HG02623 (cell line): ENCODE measurements around the gene CRISP2.
"Not testable (repeated sequence)": the region's sequence is repeated elsewhere in the genome, so short reads cannot be mapped to it uniquely, and the experiment has no call there.

ENCODE experiments used
- ATAC-seq: cut with Tn5 transposase; IDR thresholded peaks from one replicate; pipeline ENCODE4 v1.9.1; 2021; ENCODE audit warnings: moderate library complexity; ENCODE audit not compliant: unreplicated experiment

The CRISP2 gene, protein sequence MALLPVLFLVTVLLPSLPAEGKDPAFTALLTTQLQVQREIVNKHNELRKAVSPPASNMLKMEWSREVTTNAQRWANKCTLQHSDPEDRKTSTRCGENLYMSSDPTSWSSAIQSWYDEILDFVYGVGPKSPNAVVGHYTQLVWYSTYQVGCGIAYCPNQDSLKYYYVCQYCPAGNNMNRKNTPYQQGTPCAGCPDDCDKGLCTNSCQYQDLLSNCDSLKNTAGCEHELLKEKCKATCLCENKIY

DNA sequence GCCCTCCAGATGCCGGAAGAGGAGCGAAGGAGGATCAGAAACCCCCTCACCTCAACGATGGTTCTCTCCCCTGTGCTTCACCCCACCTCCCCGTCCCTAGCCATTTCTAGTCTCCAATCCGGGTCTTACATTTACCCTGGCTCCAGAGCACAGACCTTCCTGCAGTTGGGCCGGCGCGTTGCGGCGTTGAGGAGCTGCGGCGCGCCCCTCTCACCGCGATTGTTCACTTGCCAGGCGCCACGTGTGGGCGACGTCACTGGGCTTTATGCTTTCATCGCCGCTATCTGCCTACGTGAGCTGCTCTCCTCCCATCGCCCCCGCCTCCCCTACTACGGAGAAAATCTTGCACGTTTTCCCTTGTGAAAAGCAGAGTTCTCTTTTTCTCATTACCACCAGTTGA lies at the start of gene CRISP2:
CRISP2 (minus strand) TSS at position 198 of the 400 bp plus-strand sequence. CDS start 4,347 bp downstream, outside the sequence.
- no peak for ATAC-seq

DNA sequence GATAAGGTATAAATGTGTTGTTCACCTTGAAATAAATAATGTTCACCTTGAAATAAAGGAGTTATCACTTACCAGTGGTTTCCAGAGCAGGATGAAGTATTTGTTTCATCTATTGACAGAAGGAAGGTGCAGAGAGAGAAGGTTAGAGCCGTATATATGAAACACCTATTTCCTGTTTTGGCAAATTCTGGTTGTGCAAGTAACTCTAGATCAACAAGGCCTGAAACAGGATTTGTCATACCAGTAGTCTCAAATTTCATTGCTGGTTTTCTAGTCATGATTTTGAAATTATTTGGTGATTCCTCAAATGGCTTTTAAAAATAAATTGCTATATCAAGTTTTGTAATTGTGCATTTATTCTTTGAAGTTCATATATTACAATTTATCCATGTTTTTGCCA lies 30.9 kb upstream of the CRISP2 start, which contains the start of gene CRISP3:
CRISP3 (minus strand) TSS at position 130 of the 400 bp plus-strand sequence; CDS start at position 109, 21 bp downstream.
- ATAC-seq = no peak

DNA sequence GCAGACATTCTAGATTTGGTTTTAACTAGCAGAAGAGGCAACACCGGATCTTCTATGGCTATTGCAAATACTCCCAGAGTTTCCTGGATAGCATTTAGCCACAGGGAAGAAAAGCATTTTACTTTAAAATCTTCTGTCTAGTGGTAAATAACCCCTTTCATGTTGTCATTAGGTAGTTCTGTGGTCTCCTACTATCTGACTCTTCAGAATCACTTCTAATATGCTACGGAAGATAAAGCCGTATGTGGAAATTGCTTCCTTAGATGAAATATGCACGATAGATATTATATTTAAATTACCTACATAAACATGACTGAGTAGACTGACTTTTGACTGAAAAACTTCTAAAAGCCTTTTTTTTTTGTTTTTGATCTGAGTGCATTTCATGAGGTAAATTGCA lies 30.1 kb upstream of the CRISP2 start:
- ATAC-seq = no peak

DNA sequence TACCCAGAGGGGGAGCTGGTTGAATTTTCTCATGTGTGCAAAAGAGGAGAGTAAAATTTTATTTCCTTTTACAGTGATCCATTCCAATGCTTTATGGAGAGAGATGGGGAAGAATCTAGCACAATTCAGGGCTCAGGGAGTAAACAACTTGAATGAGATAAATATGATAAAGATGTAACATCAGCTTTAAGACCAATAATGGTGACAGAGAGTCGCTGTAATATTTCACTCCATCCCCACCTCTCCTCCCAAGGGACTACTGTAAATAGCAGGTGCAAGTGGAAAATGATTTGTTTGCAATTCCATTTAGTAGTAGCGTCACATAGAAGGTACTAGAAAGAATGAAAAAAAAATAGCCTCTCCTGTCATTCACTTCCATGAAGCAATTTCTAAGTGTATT lies 26.1 kb upstream of the CRISP2 start:
- ATAC-seq = no peak

DNA sequence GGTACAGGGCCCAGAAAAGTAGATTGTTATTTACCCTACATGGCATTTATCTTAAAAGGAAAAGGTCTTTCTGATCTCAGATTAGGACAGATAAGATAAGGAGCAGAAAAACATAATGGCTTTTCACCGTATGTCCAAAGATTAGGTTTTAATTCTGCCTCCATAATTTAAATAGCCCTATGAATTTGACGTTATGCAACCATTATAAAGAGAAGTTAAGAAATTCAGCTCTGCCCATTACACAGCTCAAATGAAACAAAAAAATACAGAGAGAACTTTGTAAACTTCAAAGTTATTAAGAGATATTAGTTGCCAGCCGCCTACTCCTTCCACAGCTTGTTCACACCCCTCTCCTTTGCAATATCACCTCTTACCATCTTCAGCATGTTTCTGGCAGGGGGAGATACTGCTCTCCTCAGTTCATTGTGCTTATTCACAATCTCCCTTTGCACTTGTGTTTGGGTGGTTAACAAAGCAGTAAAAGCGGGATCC lies 22.7 kb upstream of the CRISP2 start:
- ATAC-seq = no peak

DNA sequence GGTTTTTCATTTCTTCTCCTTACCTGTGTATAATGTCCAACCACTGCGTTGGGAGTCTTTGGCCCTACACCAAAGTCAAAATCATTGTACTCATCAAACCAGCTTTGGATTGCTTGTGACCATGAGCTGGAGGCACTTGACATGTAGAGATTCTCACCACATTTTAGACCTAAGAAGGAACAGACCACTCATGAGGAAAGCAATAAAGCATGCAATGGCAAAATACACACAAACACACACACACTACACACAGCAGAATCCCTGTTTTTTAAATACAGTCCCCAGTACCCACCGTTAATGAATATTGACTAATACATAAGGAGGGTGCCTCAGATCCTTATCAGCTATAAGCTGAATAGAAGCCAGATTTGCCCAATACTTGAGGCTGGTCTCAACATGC lies 20.3 kb upstream of the CRISP2 start:
- no peak for ATAC-seq

DNA sequence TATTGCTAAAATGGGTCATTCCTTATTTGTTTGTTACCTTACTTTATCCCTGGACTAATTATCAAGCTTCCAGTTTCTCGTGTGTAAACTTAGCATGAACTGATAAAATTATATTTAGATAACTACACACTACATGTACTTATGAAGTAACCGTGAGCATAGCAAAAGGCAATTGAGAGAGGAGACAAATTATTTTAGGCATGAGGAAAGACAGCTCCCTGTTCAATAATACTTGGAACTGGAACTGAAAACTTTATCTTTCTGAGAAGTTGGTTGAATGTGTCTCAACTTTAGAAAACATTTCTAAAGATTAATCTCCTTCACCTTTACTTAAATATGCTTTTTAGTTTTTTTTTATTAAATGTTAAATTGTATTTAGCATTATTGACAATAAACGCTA lies 19.4 kb upstream of the CRISP2 start:
- no peak for ATAC-seq

DNA sequence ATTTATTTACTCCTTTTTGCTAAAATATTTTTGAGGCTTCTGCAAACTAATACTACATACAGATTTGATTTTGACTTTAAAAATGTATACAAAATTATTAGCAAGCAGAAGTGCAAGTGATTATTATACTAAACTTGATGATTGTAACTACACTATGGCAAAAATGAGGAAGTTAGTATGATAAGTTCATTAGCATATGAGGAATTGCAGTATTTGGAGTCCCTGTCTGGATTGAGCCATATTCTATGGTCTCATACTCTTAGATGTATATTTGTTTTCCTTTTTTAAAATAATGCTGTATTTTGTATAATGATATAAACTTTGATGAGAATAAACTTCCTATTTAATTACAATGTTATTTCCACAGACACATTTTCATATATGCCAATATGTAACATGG lies 16.9 kb upstream of the CRISP2 start:
- ATAC-seq = no peak

DNA sequence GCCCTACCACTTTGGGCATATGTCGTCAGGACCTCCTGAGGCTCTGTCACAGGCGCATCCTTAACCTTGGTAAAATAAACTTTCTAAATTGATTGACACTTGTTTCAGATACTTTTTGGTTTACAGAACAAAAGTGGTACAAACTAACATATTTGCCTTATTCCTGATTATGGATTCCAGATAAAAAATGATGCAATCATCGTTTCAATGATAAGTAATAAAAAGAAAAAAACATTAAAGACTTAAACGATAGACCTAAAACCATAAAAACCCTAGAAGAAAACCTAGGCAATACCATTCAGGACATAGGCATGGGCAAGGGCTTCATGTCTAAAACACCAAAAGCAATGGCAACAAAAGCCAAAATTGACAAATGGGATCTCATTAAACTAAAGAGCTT lies 10.6 kb upstream of the CRISP2 start:
- ATAC-seq = not testable (repeated sequence)

DNA sequence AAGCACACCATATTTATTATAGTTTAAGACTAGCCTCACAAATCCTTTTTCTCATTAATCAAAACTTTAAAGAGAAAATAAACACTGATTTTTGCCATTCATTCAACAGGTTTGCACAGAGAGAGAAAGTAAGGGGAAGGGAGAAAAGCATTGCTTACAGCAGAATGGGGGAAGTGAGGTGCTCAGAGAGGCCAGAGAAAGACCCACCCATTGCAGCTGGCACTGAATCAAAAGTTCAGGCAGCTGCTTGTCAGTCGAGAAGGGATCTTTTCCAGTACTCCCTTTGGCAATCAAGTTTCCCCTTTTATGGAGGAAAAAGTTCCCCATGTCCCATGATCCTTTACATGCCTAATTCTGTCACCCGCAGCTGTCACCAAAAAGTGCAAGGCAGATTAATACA lies 8.0 kb upstream of the CRISP2 start:
- no peak for ATAC-seq

DNA sequence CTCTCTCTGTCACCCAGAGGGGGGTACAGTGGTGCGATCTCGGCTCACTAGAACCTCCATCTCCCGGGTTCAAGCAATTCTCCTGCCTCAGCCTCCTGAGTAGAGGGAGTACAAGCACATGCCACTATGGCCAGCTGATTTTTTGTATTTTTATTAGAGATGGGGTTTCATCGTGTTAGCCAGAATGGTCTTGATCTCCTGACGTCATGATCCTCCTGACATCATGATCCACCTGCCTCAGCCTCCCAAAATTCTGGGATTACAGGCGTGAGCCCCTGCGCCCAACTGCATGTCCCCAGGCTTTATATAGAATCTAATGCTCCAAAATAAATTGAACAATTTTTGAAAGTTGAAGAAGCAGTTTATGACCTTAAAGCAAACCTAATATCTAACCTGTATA lies 7.0 kb upstream of the CRISP2 start:
- no peak for ATAC-seq

DNA sequence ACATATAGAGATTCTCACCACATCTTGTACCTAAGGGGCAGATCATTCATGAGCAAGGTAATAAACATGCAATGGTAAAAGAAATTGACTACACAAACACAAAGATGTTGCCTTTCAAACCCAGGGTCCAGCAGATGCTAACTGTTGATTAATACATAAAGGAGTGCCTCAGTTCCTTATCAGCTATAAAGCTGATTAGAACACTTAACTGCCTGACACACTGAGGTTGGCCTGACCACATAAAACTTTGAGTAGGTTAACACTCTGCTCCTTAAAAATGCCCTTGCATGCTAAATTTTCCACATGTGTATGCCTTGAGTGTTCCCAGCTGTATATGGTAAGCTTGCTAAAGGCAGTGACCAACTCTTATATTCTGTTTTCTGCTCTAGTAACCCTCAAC lies 14.9 kb downstream of the CRISP2 start:
- ATAC-seq = no peak

DNA sequence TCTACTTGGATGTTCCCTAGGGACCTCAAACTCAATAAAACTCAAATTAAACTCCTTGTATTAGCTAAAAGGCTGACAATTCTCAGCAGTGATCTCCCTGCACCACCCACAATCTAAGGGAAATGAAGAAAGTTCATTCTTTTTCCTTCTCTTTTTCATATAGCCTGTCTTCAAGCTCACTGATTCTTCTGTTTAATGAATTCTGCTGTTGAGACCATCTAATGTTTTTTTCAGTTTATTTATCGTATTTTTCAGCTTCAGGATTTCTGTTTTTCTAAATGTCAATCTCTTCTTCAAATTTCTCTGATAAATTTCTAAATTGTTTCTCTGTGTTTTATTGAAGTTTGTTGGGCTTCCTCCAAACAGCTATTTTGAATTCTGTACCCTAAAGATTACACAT lies 19.8 kb downstream of the CRISP2 start:
- ATAC-seq = no peak

DNA sequence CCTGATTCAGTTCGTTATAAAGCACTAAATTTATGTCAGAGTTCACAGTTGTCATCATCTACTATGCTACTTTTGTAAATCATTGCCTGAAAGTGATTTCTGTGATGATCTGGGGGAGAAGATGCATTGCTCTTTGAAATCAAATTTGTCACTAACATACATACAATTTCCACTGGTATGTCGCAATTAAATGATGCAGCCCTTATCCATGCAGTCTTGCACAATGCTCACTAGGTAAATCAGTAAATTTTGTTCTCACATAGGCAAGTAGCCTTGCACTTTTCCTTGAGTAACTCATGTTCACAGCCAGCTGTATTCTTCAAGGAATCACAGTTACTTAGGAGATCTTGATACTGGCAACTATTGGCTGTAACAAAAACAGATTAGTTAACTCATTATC lies 20.8 kb downstream of the CRISP2 start:
- no peak for ATAC-seq

DNA sequence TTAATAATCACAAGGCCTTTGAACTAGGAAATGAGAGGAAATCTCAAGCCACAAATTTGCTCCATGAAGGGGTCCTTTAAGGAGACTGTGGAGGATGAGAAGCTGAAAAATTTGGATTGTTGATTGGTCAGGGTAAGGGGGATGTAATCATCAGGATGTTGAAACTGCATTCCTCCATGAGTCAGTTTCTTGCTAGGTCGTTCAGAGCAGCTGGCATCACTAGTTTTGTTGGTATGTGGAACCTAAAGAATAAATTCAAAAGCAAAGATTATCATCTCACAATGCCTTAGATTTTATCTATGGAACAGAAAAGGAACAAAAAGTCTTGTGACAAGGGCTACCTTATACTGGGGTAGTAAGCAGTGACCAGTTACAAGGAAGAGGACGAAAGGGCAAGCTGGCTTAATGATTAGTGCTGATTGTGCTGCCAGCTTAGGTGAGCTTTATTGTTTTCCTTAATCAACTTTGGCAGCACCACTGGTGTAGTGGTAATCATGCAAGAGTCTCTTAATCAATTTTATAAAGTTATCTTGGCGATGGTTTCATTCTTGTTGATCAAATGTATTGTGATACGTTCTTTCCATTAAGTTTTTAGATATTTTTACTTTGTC lies 36.6 kb downstream of the CRISP2 start:
- no peak for ATAC-seq

DNA sequence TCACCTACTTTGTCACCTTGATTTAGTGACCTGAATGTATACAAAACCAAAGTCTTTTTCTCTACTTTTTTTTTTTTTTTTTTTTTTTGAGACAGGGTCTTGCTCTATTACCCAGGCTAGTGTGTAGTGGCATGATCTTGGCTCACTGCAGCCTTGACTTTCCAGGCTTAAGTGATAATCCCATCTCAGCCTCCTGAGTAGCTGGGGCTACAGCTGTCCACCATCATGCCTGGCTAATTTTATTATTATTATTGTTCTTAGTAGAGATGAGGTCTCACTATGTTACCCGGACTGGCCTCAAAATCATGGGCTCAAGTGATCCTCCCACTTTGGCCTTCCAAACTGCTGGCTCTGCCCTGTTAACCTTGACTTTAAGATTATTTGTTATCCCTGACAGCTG lies 37.5 kb downstream of the CRISP2 start:
- no peak for ATAC-seq

DNA sequence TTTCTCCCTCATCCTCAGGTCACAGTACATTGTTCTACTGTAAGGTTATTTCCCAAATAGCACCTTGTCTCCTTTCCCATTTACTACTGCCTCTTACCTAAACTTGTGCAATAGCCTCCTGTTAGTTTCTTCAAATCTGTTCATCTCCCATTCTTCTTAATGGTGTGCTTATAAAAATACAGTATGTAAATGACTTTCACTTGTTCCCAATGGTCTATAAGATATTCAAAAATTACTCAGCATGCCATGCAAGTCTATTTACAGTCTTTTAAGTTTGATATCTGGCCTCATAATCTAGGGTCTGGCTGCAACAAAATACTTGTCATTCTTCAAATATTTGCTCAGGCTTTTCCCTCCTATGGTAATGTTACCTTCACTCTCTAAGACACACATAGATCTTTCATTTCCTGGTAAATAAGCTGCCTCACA lies 45.2 kb downstream of the CRISP2 start:
- no peak for ATAC-seq

DNA sequence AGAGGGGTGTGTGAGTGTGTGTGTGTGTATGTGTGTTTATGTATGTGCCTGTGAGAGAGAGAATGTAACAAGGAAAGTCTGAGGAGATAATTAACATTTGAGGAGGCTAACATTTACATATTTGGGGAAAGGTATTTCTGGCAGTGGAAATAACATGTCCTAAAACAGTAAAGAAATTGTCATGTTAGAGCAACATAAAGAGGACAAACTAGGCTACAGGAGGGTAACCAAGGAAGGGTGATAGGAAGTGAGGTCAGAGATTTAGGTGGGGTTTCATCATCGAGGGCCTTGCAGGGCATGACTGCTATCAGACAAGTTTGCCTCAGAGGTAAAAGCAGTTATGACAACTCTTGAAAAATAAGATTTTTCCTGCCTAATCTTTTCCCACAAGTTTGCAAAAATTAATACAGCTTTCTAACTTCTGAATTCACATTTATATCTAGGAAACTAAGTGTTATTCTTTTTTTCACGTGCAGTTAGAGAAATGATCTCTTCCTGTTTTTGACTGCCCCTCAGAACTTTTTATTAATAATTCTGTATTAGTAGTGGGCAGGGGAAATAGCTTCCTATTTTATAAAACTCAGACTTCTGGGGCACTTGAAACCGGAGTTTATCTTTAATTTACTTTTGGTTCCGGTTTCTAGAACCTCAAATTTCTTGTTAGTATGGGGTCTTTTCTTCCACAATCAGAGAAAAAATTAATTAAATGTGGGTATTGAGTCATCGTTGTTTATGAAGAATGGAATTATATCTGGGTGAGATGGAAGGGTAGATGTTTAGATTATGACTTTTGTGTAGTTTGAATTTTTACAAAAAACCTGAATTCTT lies 46.2 kb downstream of the CRISP2 start:
- ATAC-seq = no peak

DNA sequence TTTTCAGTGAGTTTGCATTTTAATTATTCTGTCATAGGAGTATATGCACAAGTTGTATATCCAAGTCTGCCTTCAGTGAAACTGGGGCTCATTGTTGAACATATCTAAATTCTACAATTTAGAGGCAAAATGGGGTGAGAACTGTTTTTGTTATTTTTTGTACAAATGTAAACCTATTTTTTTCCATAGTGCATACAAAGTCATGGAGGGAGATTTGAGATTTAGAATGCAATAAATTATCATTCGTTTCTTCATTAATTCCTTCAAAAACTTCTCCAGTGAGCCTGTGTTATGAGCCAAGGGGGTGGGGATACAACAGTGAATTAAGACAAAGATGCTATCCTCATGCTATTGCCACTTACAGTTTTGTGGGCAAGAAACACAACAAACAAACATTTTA lies 46.9 kb downstream of the CRISP2 start:
- ATAC-seq = no peak

DNA sequence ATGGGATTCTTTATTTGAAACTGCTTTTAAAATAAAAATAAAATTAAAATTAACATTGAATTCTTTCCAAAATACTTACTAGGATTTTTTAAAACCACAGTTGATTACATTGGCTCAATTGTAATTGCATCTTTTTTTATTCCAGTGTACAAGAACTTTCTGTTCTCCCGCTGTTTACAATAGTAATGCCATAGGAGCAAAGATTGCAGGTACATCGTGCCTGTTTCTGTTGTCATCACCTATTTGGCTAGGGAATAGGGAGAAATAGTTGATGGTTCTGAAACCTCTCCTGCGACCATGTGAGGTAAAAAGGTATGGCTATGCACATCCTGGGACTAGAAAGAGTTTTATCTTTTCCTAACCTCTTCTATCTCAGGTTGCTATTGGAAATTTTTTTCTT lies 48.5 kb downstream of the CRISP2 start:
- no peak for ATAC-seq

DNA sequence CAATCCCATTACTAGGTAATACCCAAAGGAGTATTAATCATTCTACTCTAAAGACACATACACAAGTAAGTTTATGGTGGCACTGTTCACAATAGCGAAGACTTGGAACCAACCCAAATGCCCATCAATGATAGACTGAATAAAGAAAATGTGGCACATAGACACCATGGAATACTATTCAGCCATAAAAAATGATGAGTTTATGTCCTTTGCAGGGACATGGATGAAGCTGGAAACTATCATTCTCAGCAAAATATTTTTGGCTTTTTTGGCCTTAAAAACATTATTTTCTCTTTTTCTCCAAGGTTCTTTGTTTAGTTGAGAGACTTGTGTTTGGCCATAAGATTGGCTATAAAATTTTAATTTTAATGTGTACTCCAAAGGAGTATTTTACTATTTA lies 49.3 kb downstream of the CRISP2 start:
- ATAC-seq = not testable (repeated sequence)

DNA sequence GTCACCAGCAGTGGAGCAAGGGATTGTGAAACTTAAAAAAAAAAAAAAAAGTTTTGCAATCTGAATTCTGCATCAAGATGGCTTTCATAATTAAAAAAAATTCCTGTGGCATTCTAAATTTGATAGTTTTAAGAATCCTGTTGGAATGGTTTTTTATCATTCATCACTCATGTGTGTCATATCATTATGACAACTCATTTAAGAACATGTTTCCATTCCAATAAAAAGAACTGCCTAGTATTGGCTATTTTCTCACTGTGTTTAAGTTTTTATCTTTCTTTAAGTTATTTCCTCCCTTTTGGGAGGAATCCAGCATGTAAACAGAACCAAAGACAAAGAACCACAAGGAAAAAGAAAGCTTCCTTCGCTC lies 50.5 kb downstream of the CRISP2 start:
- no peak for ATAC-seq
